Colonic mucosa (tissue), 4 donors: ENCODE measurements around the gene APELA. TPM values are rescaled to one million over a fixed set of nuclear protein-coding genes. Genes with fewer than 3 reads are reported as not detected.
"Not testable (repeated sequence)": the region's sequence is repeated elsewhere in the genome, so short reads cannot be mapped to it uniquely, and the experiment has no call there.

ENCODE experiments used
- DNase-seq: peaks from one replicate; pipeline ENCODE4 v3.0.0-alpha.2; 2020
- H3K27ac ChIP-seq: fragments of 200-600 bp; one replicate; pipeline ENCODE4 v1.8.0; 2021
- H3K27me3 ChIP-seq: fragments of 200-600 bp; one replicate; pipeline ENCODE4 v1.8.0; 2021
- H3K36me3 ChIP-seq: fragments of 200-600 bp; one replicate; pipeline ENCODE4 v1.8.0; 2021
- H3K4me1 ChIP-seq: fragments of 200-600 bp; one replicate; pipeline ENCODE4 v1.8.0; 2021; ENCODE audit warnings: mild to moderate bottlenecking
- H3K4me3 ChIP-seq: fragments of 200-600 bp; one replicate; pipeline ENCODE4 v1.8.0; 2021
- H3K9ac ChIP-seq, 2 donors: one replicate each; pipeline ENCODE4 v1.7.0; 2013; ENCODE audit warnings: control low read depth in 2 of 2, low read depth in 2 of 2, low read length in 2 of 2
- H3K9me3 ChIP-seq: fragments of 200-600 bp; one replicate; pipeline ENCODE4 v1.8.0; 2021
- intact Hi-C: fragments of 100-400 bp; cut with DNase I; formaldehyde crosslinking; loops from one replicate; pipeline ENCODE4 v1.14.1; 2022
- total RNA-seq, 2 donors: library from RNA; stranded (reverse); fragmentation: NEBNext Ultra II Directional in 1 of 2; extraction: Animal tissue kit (Norgen Biotek cat#: 25700) in 1 of 2; gene quantifications; one replicate each; pipeline ENCODE4 v1.2.1, GENCODE V29; 2021
- TF ChIP-seq, protein P1 (sequence below): fragments of 200-600 bp; IDR thresholded peaks from one replicate; pipeline ENCODE4 v1.8.0; 2022; ENCODE audit warnings: antibody characterized with exemption, mild to moderate bottlenecking
- donor health status: healthy.
- donor health status: DM: no; HTN: no; CAD: no.
- donor health status: DM: no; HTN: no; CAD: no.

APELA gene
- total RNA-seq, 2 donors from 2014 or later = not detected

DNA sequence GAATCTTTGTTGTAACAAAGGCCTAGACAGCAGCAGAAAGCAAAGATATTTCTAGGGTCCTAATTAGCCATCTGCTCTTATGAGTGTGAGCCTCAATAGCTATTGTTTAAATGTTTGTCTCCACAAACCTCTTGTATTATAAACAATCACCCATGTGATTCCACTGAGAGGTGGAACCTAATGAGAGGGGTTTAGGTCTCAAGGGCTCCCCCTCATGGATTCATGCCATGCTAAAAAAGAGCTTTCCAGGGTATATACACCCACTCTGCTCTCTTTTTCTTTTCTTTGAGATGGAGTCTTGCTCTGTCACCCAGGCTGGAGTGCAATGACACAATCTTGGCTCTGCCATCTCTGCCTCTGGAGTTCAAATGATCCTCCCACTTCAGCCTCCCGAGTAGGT, 58.4 kb downstream of the APELA start:
- no peaks in the 10 kb centered on the region for H3K9me3 ChIP-seq
- DNase-seq = no peak
- intact Hi-C loops = no loop called here
- H3K4me3 ChIP-seq = no peak overlapping the region
- H3K4me1 ChIP-seq = no peaks in the 10 kb centered on the region
- H3K27me3 ChIP-seq = no peaks in the 10 kb centered on the region
- TF ChIP-seq, protein P1, sequence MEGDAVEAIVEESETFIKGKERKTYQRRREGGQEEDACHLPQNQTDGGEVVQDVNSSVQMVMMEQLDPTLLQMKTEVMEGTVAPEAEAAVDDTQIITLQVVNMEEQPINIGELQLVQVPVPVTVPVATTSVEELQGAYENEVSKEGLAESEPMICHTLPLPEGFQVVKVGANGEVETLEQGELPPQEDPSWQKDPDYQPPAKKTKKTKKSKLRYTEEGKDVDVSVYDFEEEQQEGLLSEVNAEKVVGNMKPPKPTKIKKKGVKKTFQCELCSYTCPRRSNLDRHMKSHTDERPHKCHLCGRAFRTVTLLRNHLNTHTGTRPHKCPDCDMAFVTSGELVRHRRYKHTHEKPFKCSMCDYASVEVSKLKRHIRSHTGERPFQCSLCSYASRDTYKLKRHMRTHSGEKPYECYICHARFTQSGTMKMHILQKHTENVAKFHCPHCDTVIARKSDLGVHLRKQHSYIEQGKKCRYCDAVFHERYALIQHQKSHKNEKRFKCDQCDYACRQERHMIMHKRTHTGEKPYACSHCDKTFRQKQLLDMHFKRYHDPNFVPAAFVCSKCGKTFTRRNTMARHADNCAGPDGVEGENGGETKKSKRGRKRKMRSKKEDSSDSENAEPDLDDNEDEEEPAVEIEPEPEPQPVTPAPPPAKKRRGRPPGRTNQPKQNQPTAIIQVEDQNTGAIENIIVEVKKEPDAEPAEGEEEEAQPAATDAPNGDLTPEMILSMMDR = no peak
- H3K27ac ChIP-seq = no peak overlapping the region
- no peaks in the 10 kb centered on the region for H3K36me3 ChIP-seq
- H3K9ac ChIP-seq = no peak overlapping the region

- H3K36me3 ChIP-seq, H3K4me3 ChIP-seq, DNase-seq, H3K9ac ChIP-seq, H3K27ac ChIP-seq, intact Hi-C loops, H3K4me1 ChIP-seq, H3K27me3 ChIP-seq, H3K9me3 ChIP-seq: not testable (repeated sequence)
These were observed 59.1 kb downstream of the APELA start for GRCh38 chr4:164935865-164936606.

DNA sequence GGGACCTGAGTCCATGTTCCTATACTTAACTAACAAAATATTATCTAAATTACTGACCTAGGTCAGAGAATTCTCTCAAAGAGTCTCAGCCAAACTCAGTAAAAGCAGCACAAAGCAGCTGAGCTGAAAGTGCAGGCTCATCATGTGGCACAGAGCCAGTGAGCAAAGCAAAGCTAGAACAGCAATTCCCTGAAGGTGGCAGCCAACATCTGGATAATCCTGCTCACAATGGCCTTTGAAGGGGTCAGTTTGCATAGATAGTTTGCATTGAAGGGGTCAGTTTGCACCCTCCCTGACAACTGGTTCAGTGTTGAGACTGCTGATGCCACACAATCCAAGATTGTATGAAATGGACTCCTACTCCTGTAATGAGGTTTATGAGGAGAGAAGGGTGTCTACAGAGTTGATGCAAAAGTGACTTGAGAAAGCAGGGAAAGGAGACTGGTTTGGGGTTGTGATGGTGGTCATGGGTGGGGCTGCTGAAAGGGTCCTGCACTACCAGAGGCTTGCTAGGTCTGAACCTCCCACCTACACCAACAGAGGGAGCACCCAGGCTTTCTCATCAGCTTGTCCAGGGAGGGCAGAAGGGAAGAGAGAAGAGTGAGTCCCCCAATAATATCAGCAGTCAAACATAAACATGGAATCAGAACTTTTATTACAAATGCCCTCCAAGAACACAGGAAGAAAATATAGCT, 60.7 kb downstream of the APELA start:
- no peak overlapping the region for H3K9ac ChIP-seq
- intact Hi-C loops = no loop called here
- DNase-seq = no peak

GRCh38 chr4:164943192-164943591, 66.2 kb downstream of the APELA start:
- Histone ChIP-seq H3K9ac (no peak overlapping the region), H3K9me3 (no peaks in the 10 kb centered on the region), H3K36me3 (no peaks in the 10 kb centered on the region), H3K27me3 (no peaks in the 10 kb centered on the region), H3K4me3 (no peak overlapping the region), H3K27ac (no peak overlapping the region), H3K4me1 (no peaks in the 10 kb centered on the region)
- TF ChIP-seq, protein P1 = no peak
- intact Hi-C loops = no loop called here
- DNase-seq = no peak

More for the DNA sequence above, 60.7 kb downstream of the APELA start:
- no peak overlapping the region for H3K4me3 ChIP-seq
- H3K27me3 ChIP-seq = no peaks in the 10 kb centered on the region
- H3K4me1 ChIP-seq = no peaks in the 10 kb centered on the region
- TF ChIP-seq, protein P1 = no peak
- H3K27ac ChIP-seq = no peak overlapping the region
- no peaks in the 10 kb centered on the region for H3K9me3 ChIP-seq
- H3K36me3 ChIP-seq = no peaks in the 10 kb centered on the region

DNA sequence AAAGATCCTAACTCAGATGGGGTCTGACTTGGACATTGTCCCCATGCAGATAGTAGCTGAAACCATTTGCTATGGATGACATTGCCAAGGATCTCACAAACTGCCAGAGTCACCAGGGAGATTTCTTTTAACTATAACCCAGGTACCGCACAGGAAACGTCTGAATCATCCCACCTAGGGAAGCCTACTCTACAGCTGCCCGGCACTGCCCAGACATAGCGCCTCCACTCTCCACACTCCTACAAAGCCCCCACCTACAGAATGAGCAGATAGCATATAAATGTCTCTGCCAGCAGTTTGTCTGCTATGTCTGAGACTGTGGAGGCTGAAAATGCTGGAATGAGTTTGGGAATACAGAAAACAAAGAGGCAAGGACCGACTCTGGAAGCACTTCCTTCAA, 68.2 kb downstream of the APELA start:
- TF ChIP-seq, protein P1 = no peak
- H3K27ac ChIP-seq = no peak overlapping the region
- intact Hi-C loops = no loop called here

DNA sequence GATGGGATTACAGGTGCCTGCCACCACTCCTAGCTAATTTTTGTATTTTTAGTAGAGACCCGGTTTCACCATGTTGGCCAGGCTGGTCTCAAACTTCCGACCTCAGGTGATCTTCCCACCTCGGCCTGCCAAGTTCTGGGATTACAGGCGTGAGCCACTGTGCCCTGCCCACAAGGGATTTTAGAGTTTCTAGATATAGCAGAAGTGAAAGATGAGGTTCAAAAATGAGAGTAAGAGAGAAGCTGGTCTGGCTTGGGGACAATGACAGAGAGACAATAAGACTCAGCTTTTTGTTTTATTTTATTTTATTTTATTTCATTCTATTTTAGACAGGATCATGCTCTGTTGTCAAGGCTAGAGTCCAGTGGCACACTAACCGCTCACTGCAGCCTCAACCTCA, 69.8 kb downstream of the APELA start:
- TF ChIP-seq, protein P1 = no peak
- intact Hi-C loops = no loop called here
- Histone ChIP-seq H3K9ac (no peak overlapping the region), H3K27me3 (no peaks in the 10 kb centered on the region), H3K27ac (no peak overlapping the region), H3K36me3 (no peaks in the 10 kb centered on the region), H3K9me3 (no peaks in the 10 kb centered on the region), H3K4me1 (no peaks in the 10 kb centered on the region), H3K4me3 (no peak overlapping the region)
- no peak for DNase-seq

More for the DNA sequence above, 68.2 kb downstream of the APELA start:
- Histone ChIP-seq H3K9ac (no peak overlapping the region), H3K36me3 (no peaks in the 10 kb centered on the region), H3K9me3 (no peaks in the 10 kb centered on the region), H3K27me3 (no peaks in the 10 kb centered on the region), H3K4me3 (no peak overlapping the region), H3K4me1 (no peaks in the 10 kb centered on the region)
- no peak for DNase-seq
